ENCODE results near the gene ENAH.

Gene ENAH

GRCh38 chr1:225466848-225467192 lies 186.1 kb downstream of the ENAH start:
- DNase-seq, result no peak
- Histone ChIP-seq H3K27me3 (replicated peaks) (no peaks in the 10 kb centered on the region), H3K36me3 (replicated peaks) (no peaks in the 10 kb centered on the region), H3K4me3 (ENCODE audit: low read depth, low read length) (no peak overlapping the region), H3K27ac (no peak overlapping the region)
- no peak for TF ChIP-seq CTCF (IDR thresholded peaks at IDR 0.05; ENCODE audit: low read depth, low read length, missing control alignments)
- in situ Hi-C loops (cut with HindIII; ENCODE audit: low pct_ligation_motif_present, low sequenced_read_pairs), result loop anchor here (25.0 kb wide), 1 partner anchor 520 kb away; the partner anchor contains the start of gene SDE2

- no peaks in the 10 kb centered on the region for H3K36me3 ChIP-seq (replicated peaks)
- no peak overlapping the region for H3K27ac ChIP-seq
- no peak for TF ChIP-seq CTCF (IDR thresholded peaks at IDR 0.05; ENCODE audit: low read depth, low read length, missing control alignments)
Observed at GRCh38 chr1:225465793-225466517, 187.0 kb downstream of the ENAH start.

GRCh38 chr1:225464851-225465792 lies 187.8 kb downstream of the ENAH start:
- no peak overlapping the region for H3K27ac ChIP-seq
- TF ChIP-seq CTCF (IDR thresholded peaks at IDR 0.05; ENCODE audit: low read depth, low read length, missing control alignments), result no peak
- H3K27me3 ChIP-seq (replicated peaks), result no peaks in the 10 kb centered on the region
- in situ Hi-C loops (cut with HindIII; ENCODE audit: low pct_ligation_motif_present, low sequenced_read_pairs), result loop anchor here (25.0 kb wide), 1 partner anchor 522 kb away; the partner anchor contains the start of gene SDE2
- no peak for DNase-seq
- H3K4me3 ChIP-seq (ENCODE audit: low read depth, low read length), result no peak overlapping the region
- no peaks in the 10 kb centered on the region for H3K36me3 ChIP-seq (replicated peaks)

More at GRCh38 chr1:225465793-225466517, 187.0 kb downstream of the ENAH start:
- in situ Hi-C loops (cut with HindIII; ENCODE audit: low pct_ligation_motif_present, low sequenced_read_pairs), result loop anchor here (25.0 kb wide), 1 partner anchor 521 kb away; the partner anchor contains the start of gene SDE2
- Histone ChIP-seq H3K4me3 (ENCODE audit: low read depth, low read length) (no peak overlapping the region), H3K27me3 (replicated peaks) (no peaks in the 10 kb centered on the region)
- no peak for DNase-seq

- Histone ChIP-seq H3K36me3 (replicated peaks) (no peaks in the 10 kb centered on the region), H3K4me3 (ENCODE audit: low read depth, low read length) (no peak overlapping the region), H3K27me3 (replicated peaks) (no peaks in the 10 kb centered on the region), H3K27ac (no peak overlapping the region)
- no peak for TF ChIP-seq CTCF (IDR thresholded peaks at IDR 0.05; ENCODE audit: low read depth, low read length, missing control alignments)
- in situ Hi-C loops (cut with HindIII; ENCODE audit: low pct_ligation_motif_present, low sequenced_read_pairs), result loop anchor here (25.0 kb wide), 1 partner anchor 524 kb away; the partner anchor contains the start of gene SDE2
- no peak for DNase-seq
Observed at GRCh38 chr1:225462714-225463574, 190.0 kb downstream of the ENAH start.

- DNase-seq, result no peak
- Histone ChIP-seq H3K36me3 (replicated peaks) (no peaks in the 10 kb centered on the region), H3K27ac (no peak overlapping the region), H3K4me3 (ENCODE audit: low read depth, low read length) (no peak overlapping the region), H3K27me3 (replicated peaks) (no peaks in the 10 kb centered on the region)
- in situ Hi-C loops (cut with HindIII; ENCODE audit: low pct_ligation_motif_present, low sequenced_read_pairs), result loop anchor here (25.0 kb wide), 1 partner anchor 525 kb away; the partner anchor contains the start of gene SDE2
- no peak for TF ChIP-seq CTCF (IDR thresholded peaks at IDR 0.05; ENCODE audit: low read depth, low read length, missing control alignments)
Observed at GRCh38 chr1:225462429-225462713, 190.6 kb downstream of the ENAH start.

Measured in brain microvascular endothelial cell (primary cell).